EL (cell line): ENCODE data around the gene FEZF1.

Experiments used
- DNase-seq: peaks from one replicate; pipeline ENCODE4 v3.0.0-alpha.2; 2016

The FEZF1 gene

DNA sequence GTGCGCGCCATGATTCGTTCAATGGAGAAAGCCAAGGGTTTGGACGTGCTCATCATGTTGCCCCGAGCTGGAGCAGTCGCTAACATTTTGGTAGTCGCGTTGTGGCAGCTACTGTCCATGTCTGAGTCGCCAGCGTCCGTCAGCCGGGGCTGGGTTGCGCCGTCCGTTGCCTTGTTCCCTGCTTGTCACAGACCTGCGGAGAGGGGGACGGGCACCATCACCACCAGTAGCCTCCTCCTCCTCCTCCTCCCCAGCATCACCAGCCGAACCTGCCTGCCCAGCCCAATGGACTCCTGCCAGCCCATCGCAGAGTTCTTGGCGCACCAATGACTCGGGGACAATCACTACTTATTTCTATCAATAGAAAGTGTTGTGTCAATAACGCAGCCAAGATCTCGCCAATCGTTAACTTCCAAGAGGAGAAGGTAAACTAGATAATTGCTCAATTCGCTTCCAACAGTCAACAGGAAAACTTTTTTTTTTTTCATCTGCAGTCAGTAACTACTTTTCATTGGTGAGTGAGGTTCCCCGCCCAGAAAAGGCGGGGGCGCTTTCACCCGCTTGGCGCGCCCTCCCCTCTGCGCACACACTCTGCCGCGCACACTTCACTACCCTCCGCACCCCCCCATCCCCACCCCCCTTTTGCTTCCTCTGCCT is at the start of gene FEZF1:
Gene FEZF1 (minus strand): TSS at position 432 of the 657 bp plus-strand sequence. CDS start 313 bp downstream, at position 119.
- DNase-seq, result no peak

DNA sequence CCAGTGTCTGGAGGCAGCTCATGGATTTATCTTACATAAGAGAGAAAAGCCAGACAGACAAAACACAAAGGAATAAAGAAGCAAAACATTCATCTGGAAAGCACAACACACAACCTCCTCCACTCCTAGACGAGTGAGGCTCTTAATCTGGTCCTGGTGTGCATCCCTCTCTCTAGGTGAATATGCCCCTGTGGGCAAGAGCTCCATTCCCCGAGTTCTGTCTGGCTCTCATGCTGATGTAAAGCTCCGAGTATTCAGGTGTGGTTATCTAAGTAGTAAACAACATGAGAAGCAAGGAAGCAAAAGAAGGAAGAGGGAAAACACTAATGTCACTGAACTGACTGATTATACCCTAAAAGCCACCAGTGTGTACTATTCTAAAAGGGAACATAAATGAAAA is 47.9 kb upstream of the FEZF1 start:
- no peak for DNase-seq

DNA sequence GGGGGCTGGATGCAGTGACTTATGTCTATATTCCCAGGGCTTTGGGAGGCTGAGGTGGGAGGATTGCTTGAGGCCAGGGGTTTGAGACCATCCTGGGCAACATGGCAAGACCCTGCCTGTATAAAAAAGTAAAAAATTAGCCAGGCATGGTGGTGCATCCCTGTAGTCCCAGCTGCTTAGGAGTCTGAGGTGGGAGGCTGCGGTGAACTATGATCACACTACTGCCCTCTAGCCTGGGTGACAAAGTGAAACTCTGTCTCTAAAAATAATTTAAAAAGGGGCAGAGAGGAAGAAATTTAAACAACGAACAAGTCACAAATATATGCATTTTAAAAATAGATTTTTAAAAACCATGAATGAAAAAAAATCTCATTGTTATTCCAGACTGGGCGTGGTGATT is 46.2 kb upstream of the FEZF1 start:
- DNase-seq, result no peak

DNA sequence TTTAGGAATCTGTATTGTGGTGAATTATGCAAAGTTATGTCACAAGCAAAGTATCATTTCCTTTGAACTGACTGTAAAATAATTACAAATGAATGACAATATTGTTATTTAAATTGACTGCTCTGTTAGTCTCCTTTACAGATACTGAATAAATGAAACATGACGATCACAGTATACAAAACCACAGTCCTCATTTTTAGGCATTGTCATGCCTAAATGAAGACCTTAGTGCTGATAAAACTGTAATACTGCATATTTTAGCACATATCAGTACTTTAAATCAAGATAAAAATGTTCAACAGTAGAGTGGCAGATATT is 39.7 kb upstream of the FEZF1 start:
- no peak for DNase-seq

DNA sequence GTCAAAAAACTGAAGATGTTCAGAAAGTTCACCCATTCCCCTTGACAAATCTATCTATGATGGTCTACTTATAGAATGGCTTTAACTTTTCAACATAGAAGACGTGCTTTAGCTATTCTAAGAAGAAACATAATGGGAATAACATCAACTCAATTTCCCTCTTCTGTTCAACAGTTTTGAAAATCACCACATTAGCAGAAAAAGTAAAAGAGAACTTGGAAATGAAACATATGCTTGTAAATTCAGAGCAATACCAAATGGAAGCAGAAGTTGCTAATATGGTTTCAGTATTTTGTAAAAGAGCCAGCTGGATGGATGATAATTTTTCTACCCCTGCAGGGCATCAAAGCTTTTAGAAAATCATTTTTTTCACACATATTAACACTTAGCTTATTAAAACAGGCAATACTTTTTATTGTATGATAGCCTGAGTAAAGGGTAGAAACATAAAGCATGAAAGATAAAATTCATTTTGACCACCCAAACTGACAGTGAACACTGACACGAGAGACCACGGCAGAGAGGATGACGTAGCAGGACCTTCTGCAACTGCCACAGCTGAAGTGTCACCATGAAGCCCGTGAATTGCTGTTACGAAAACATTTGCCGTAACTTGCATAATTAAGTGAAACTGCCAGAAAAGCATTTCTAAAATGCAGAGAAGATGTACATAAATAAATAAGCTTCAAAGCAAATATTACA is 39.2 kb upstream of the FEZF1 start:
- DNase-seq, result no peak

DNA sequence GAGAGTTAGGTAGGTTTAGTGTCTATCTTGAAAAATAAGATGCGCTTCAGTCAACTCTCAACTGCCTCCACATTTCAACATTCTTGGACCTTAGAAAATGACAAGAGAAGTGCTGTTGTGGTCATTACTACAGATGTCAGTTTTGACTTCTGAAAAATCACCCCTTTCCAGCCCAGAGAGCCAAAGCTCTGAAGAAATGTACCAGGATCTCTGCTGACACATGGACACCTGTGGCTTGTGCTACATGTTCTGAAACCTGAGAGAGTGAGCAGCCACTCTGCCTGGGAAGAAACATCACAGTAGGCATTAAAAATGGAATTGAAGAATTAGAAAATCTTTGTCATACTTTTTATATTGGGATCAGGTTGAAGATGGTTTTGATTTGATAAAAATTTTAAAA is 35.9 kb upstream of the FEZF1 start:
- no peak for DNase-seq

DNA sequence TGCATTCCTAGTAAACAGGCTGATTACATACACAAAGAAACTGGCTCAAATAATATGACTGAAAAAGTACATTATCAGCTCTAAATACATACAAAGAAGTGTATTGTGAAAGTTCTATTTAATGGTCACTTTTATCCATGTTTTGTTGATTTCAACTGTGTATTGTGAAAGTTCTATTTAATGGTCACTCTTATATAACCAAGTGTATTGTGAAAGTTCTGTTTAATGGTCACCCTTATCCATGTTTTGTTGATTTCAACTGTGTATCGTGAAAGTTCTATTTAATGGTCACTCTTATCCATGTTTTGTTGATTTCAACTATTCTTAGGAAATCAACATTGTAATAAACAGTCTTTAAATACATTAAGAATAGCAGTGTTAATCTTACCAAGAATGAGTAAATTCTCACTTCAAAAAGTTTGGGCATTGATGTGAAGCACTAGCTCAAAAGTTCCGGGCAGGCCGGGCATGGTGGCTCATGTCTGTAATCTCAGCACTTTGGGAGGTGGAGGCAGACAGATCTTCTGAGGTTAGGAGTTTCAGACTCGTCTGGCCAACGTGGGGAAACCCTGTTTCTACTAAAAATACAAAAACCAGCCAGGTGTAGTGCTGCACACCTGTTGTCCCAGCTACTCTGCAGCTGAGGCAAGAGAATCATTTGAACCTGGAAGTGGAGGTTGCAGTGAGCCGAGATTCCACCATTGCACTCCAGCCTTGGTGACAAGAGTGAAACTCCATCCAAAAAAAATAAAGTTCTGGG is 34.8 kb upstream of the FEZF1 start:
- no peak for DNase-seq

DNA sequence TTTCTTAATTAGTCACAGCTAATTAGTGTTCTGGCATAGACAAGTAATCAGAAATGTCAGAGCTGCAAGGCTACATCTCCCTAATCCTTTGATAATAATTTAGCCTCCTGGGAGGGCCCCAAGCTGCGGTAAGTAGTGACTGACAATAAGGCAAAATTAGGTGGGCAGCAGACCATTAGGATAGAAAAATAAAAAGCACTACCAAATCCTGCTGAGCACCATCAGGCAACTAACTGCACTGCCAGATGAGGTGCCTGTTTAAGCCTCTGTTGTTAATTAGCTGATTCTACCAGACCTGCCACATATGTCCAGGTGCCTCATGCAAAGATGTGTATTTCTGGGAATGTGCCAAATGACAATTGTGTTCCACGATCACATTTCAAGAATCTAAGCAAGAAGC is 32.5 kb upstream of the FEZF1 start:
- DNase-seq, result no peak

DNA sequence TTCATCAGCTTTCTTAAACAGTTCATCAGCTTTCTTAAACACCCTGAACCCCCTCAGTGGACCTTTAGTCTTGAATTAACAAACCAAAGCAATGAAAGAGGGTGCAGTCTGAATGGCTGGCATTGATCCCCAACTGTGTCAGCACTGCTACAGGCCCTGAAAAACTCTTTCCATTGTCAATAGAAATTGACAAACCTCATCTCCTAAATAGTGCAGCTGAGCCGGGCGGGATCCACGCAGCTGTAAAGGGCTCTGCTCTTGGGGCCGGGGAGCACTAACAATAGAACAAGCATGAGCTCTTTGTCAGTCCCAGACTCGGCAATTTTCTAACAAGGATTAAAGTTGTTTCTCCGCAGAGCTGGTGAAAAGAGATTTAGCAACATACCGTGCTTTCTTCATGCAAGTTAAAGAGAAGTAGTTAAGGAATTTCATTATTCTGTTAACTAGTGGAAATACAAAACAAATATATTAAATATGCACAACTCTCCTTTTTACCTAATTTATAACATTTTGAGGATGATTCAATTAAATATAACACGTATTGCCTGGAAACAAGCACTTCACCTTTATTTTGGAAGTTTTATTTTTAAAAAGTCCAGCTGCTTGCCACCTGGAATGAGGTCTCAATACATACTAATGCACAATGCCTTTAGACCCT is 24.7 kb upstream of the FEZF1 start:
- DNase-seq, result no peak

DNA sequence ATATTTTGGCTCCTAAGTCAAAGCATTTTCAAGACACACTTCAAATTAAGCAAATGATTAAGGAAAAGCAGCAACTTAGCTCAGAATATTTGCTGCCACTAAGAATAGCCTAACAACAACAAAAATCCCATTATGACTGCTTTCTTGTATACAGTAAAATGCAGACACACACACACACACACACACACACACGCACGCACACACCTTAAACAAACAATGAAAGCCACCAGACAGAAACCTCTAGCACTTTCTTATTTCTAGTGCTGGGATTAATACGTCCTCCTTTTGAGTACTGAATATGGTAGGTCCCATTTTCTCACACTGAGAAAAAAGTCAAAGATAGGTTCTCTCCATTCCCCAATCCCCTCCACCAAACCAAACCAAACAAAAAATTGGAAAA is 23.4 kb upstream of the FEZF1 start:
- DNase-seq, result no peak

DNA sequence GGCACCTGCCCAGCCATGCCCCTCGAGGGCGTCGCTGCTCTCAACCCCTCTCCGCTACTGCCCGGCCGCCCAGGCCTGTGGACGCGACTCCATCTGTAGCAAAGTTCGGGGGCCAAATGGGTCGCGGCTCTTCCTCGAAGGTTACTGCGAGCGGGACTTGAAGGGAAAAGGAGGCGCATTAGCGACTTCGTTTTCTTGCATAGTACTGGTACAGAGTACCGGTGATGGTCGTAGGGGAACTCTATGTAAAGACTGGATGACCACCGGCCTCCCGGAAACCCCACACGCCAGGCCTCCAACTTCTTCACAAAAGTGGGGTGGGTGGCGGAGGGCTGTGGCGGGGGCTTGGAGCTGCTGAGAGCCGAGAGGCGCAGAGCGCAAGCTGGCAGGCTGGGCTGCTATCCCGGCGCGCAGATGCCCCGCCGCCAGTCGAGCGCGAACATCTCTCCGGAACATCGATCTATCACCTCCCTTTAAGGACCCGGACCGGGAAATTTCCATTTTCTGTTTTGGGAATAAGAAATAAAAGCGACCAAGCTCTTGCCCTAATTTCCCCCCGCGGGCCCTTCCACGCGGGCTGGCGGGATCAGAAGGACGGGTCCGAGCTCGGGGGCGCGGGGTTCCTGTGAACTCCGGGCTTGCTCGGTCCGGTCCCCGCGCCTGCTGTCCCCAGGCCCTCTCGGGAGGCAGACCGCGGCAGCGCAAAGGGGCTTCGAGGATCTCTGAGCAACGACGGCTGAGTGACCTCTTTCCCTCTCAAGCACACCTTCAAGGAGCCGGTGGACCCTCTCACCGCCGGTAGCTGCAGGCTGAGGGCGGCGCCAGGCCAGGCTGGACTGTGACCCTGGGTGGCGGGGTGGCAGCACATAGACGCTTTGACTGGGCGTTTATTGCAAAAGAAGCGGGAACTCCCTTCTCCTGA is 12.2 kb upstream of the FEZF1 start:
- DNase-seq, result no peak

DNA sequence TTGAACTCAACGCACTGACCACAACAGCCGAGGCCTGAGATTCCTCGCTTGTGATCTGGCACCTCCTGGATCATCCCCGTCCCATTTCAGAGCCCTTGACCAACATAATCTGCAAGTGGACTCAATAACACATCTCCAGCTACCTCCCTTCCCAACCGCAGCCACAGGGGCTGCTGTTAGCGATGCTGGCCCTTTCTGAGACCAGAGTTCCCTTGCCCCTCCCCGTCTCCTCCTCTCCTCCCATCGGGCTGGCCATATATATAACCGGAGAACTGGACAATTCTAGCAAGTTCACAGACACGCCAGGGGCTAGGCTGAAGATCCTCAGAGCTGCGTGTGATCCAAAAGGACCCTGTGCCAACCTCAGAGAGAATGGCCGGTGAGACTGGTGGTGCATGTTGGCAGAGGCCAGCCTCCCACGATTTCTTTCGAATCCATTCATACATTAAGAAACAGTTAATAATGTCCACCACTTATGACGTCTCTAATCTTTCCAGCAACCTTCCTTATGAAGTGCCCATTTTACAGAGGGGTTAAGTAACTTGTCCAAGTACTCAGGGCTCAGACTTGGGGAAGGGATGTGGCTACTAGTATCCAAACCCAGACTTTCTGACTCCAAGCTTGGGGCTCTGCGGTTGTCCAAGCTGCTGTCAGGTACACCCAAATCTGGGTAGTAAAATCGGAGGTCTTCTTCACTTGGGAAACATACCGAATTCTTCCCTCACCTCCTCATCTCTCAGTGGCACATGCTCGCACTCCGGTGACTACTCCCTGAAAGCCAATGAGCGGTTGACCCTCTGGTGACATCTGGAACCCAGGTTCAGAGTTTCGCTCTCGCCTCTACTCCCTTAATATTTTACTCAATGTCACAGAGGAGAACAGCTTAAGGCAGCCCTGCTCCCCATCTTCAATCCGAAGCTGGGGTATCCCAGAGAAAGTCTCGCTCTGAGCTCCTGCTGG is 11.2 kb upstream of the FEZF1 start:
- DNase-seq, result no peak

DNA sequence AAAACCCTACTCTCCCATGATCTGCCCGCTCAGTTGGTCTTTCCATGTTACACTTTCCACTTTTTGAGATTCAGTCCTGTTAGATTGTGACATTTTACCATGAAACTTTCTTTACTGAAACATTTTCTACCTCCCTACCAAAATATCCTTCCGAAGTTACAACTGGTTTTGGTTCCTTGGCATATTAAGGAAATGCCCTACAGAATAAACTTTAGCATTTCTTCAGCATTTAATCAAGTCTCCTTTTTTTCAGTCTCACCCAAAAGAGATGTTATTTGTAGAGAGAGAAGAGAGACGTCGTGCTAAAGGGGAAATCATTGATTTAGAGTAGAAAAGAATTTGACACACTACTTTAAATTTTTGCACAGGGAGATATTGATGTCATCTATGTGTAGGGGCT is 9.7 kb upstream of the FEZF1 start:
- no peak for DNase-seq

DNA sequence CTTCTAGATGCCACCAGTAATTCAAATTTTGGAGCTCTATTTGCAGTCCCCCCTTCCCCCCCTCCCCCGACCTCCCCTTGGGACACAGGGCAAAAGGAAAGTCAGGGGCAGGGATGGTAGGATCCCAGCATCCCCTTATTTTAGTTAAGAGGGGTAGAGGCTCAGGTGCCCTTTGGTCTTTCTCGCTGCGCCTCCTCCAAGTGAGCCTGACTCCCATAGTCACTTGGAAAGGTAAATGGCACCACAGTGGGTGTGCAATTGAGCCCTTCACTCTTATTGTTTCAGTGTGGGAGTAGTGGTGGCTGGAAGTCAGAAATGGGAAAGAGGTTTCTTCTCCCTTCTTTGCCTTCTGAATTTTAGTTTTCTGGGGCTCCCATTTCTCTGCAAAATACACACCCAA is 8.2 kb upstream of the FEZF1 start:
- no peak for DNase-seq

DNA sequence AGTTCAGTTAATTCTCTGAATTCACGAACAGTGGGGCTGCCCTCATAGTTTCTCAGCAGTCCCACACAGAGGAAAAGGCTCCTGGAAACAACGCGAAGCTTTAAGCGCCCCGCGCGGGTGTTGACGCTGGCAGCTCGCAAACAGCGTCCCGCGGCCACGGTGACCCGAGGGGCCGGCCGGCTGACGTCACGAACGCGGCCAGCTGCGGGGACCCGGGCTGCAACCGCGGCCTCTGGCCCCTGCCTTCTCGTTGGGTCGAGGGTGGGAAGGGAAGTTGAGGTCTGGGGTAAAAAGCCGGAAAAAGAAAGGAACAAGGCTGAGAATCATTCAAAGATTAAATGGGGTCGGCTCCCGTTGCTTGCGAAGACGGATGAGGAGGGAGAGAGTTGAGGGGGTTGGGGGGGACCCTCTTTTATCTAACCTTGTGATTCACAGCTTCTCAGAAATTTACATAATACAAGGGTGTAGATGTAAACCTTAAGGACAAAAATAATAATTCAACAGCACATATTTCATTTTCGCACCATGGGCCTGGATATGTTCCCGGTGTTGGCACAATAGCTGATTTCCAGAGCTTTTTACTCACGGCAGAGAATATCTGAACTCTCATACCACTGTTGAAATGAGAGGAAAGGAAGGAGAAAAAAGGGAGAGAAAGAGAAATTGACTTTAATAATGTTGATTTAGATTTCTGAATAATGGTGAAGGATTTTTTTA is 7.3 kb upstream of the FEZF1 start:
- no peak for DNase-seq

DNA sequence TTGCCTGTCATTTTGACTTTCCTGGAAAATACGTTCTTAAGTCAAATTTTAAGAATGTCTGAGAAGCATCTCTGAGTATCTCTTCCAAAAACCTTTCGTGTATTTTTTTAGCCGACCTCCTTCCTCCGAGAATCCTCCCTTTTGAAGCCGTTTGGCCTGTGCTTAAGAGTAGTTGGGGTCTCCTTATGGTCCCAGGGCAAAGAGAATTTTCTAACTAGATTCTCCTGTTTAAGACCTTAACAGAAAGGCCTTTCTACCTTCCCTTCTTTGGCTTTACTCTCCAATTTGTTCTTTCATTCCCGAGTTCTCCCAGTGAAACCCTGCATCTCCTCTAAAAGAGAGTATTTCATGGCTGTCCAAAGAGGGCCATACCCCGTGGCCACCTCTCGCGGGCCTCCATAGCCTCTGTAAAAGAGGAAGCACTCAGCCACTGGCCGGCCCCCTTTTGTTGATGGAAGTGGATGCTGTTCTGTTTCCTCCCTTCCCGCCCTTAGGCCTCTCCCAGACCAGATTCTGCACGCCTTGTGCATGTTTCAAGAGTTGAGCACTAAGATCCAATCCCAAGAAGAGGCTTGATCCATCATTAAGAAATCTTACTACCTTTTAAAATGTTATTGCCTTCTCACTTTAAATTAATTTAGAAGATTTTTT is 6.6 kb upstream of the FEZF1 start:
- DNase-seq, result no peak

DNA sequence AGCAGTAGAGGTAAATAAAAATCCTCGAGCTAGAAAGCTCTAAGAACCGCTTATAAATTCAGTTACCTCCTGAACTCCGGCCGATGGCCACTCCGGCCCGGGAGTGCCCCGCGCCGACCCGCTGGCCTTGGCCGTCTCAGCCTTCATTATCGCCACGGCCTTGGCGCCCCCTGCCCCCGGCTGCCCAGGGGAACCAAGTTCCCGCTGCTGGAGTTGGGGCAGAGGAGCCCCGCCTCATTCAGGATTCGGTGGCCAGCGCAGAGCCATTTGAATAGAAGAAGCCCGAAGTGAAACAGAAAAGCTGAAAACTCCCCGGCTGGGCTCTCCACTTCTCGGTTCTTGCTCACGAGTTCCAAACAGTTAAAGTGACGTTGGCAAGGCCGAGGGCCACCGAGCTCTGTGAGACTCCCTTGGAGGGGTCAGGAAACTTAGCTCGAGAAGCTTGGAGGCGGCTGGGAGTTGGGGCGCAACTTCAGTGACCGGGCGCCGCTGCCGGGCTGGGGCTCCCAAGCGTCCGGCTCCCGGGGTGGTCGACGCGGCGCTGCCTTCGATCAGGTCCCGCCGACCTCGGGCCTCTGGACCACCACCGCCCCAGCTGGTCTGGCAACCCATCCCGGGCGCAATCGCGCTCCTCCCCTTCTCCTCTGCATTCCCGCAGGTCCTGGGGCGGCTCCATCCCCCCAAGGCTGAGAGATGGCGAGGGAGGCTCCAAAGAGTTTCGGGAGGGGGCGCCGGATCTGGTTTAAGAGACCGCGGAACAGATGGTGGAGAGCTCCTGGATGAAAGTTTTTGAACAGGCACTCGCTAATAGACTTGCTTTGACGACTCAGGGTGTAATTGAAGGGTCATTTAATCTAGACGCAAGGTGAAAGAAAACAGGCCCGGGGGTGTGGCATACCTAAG is 5.8 kb upstream of the FEZF1 start:
- no peak for DNase-seq

DNA sequence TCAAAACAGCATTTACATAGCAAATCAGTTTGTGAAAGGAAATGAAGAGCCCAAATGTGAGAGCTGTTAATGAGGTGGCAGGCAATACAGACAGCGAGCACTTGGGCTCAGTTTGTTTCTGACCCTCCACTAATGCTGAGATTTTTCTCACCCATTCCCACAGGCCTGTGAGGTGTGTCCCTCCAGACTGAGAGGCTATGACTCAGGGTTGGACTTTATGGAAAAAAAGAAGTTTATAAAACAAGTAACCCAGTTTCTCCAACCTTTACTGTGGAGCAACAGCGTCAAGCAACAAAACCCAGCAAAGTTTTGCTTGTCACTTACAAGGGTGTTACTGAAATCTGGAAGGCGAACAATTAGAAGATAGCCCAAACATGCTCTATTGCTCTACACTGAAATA is 4.9 kb upstream of the FEZF1 start:
- no peak for DNase-seq

DNA sequence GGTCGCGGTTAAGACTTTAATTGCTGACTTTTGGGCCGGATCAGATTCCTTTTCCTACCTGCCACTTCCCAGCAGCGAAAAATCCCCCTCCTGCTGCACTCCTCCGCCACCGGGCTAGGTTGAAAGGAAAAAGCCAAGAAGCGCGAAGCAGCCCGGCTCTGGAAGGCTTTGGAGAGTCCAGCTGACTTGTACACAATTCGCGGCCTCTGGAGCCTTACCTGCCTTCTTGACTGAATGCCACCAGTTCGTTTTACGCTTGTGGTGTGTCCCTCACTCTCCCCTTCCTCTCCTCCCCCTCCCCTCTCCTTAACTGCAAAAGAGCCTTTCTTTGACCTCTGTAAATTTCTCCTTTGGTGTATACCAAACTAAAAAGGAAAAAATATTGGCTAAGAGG is 2.7 kb upstream of the FEZF1 start:
- no peak for DNase-seq
